GM18508 (cell line): ENCODE results near the gene TRIM13.
"Not testable (repeated sequence)": the region's sequence is repeated elsewhere in the genome, so short reads cannot be mapped to it uniquely, and the experiment has no call there.

Experiments
- ATAC-seq: cut with Tn5 transposase; IDR thresholded peaks from one replicate; pipeline ENCODE4 v1.9.1; 2021; ENCODE audit warnings: moderate number of reproducible peaks; ENCODE audit not compliant: insufficient read depth, unreplicated experiment

Gene TRIM13

DNA sequence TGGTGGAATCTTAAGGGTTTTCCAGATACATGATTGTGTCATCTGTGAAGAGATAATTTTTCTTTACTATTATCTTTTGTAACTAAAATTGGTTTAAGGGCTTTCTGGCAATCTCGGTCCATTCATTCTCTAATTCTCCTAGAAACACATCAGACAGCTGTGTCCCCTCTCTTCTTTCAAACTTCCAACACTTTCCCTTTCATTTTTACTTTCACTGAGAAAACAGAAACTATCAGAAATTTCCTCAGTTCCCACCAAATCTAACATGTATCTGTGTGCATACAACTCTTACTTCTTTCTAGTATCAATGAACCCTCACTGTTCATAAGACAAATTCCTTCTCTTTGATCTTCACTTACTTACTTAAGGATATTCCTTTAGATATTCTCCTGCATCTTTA lies 58.6 kb downstream of the TRIM13 start:
- ATAC-seq = no peak

GRCh38 chr13:50060718-50061117 lies 63.9 kb downstream of the TRIM13 start:
- ATAC-seq = no peak

GRCh38 chr13:50062336-50062735 lies 65.5 kb downstream of the TRIM13 start:
- ATAC-seq = not testable (repeated sequence)

DNA sequence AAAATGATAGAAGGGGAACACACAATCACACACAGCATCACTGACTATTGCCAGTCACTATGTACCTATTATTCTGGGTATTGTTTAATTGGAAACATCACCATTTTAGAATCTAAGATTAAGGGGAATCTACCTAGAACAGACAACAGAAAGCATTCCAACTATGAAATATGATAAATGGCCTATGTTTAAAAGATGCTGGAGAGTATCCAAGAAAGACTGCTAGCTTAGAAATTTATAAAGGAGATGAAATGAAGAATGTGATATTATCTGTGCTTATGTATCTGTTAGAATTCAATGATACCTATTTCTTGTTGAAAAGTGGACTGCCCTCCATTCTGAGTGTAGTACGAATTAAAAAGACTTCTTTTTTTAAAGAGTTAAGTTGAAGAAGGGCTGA lies 68.9 kb downstream of the TRIM13 start:
- no peak for ATAC-seq
